NCI-H82 treated with DMSO at 0.1 percent for 48 hours (cell line): ENCODE results near the gene PRPF6.
"Not testable (repeated sequence)": the region's sequence is repeated elsewhere in the genome, so short reads cannot be mapped to it uniquely, and the experiment has no call there.

Source experiments
- DNase-seq: peaks from one replicate; lab custom pipeline; 2025; ENCODE audit not compliant: unreplicated experiment; lab: John Stamatoyannopoulos, UW

Gene PRPF6

GRCh38 chr20:63960654-63961621, 20.0 kb upstream of the PRPF6 start:
- DNase-seq = not testable (repeated sequence)

DNA sequence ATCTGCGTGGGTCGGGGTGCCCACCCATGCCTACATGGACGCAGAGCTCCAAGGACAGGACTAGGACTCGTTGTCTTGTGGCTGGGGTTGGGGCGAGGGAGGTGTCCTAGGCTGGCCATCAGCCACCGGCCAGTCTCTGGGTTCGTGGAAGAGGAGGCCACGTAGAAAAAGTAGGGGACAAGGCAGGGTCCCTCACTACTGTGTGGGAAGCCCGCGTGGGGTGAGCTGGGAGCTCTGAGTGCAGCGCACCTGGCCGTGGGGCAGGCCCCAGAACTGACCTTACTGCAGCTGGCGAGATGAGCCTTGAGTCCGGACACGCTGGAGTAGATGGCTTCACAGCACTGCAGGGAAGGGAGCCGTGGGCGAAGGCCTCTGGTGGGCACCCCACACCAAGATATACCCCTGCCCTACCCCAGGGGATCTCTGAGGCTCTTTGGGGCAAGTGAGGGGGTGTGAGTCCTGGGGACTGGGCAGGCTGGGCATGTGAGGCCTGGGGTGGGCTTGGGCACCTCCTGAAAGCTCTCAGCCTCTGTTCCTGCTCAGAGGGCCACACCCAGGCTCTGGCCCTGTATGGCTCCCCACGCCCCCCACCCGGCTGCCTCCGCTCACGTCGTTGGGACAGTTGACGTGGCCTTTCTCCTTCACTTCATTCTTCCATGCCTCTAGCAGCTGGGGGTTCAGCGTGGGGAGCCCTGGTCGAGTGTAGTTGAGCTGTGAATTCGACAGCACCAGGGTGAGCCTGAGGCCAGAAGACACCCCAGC, 19.1 kb upstream of the PRPF6 start:
- no peak for DNase-seq

DNA sequence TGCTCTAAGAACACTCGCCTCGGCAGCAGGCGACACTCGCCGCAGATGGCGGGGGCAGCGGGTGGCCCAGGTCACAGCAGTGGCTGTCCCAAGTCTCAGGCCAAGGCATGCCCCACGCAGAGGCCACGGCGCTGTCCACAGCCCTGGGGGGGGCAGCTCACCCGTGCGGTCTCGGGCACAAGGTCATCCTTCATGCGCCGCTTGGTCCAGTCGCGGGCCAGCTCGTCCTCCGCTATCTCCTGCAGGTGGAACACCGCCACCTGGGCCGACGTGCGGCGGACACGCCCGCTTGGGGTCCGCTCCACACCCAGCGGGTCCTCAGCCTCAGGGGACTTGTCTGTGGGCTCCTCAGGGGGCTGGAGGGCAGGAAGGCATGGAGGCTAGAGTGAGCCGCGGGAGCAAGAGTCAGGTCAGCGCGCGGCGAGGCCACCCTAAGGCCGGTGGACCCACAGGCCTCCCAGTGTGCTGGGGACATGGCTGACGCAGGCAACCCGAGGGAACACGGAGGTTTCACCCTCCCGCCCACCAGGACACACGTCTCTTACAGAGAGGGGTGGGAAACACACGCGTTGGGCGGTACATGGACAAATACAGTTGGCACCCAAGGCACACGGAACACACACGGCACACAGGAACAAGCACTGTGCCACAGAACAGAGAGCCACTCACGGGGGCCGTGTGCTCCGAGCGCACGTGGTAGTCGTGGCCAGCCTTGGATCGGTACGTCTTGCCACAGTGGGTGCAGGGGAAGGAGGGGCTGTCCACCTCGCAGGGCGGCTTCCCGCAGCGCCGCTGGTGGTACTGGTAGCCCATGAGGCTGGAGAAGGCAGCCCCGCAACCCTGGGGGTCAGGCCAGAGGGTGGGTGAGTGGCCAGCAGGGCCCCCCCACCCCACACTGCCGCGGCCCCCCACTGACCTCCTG, 18.2 kb upstream of the PRPF6 start:
- DNase-seq = no peak

DNA sequence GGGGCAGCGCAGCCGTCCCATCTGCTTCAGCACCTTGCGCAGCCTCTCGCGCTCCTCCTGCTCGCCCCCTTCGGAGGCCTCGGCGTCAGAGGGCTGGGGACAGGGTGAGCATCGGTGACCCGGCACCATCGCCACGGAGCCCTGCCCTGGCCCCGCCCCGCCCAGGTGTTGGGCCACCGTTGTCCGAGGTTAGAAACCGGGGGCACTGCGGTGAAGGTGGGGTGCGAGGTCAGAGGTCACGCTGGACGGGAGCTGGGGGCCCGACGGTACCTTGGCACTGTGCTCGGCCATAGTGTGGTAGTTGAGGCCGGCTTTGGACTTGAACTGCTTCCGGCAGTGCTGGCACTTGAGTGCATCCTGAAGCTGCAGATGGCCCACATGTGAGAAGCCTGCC, 17.6 kb upstream of the PRPF6 start:
- no peak for DNase-seq

- DNase-seq = no peak
Observed at GRCh38 chr20:63963784-63964301, 17.1 kb upstream of the PRPF6 start.

DNA sequence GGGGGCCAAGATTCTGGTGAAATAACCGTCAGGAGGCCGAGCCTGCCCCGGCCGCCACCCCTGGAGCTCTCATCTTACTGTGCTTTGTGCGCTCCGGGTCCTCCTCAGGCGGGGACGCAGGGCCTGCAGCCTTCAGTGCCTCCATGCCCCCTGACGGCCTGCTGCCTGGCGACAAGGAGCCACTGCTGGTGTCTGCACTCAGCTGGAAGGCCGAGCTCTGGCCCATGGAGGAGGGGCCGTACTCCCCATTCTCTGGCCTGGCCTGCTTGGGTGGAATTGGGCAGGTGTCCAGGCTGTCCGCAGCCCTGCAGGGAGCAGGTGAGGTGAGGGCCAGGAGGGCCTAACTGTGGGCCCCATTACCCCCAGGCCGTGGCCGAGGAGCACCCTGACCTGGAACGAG, 16.5 kb upstream of the PRPF6 start:
- no peak for DNase-seq

DNA sequence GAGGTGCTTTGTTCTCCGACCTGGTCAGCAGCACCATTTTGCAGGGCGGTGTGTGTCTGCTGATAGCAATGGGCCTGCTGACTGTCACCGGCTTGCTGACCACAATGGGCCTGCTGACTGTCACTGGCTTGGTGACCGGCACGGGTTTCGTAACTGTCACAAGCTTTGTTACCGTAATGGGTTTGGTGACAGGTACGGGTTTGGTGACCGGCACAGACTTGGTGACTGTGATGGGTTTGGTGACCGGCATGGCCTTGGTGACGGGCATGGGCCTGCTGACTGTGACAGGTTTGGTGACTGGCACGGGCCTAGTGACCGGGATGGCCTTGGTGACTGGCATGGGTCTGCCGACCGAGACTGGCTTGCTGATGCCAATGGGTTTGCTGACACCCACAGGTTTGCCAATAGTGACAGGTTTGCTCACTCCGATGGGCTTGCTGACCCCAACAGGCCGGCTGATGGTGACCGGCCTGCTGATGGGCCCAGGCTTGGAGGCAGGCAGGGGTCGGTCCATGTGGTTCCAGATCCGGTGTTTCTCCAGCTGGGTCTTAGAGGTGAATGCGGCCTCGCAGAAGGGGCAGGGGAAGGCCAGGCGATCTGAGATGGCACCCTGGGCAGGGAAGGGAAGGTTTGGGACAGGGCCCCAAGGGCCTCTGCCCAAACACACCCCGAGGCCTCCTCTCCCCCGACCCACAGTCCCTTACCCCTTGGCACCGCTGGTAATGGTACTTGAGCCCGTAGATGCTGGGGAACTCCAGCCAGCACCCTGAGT, 14.6 kb upstream of the PRPF6 start:
- no peak for DNase-seq

GRCh38 chr20:63966944-63967322, 14.0 kb upstream of the PRPF6 start:
- no peak for DNase-seq

DNA sequence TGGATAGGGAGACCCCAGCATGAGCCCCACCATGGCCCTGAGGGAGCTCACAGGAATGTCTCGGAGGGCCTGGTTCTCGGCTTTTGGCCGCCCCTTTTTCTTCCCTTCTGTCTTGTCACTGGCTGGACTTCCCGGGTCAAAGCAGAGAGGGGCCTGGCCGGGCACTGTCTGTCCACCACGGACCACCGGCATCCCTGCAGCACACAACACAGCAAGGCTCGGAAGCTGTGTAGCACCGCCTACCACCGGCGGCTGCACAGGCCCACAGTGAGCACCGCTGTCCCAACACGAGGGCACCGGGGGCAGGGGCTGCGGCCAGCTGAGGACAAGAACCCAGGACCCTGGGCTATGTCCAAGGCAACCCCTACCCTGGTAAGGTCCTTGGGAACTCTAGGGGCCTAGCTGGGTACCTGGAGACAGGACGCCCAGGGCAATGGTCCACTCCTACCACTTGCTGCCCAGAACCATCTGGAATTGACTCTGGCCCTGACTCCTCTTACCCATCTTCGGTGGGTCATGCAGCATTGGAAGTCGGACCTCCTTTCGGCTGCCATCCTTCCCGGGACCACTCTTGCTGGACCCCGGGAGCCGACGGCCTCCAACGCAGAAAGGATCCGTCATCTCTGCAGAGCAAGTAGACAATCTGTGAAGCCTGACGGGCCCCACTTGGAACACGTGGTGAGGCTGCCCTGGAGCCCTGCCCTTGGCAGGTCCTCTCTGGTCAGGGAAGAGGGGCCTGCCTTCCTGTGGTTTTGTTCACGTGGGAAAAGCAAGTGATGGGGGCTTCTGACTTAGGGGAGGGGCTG, 13.4 kb upstream of the PRPF6 start:
- no peak for DNase-seq

DNA sequence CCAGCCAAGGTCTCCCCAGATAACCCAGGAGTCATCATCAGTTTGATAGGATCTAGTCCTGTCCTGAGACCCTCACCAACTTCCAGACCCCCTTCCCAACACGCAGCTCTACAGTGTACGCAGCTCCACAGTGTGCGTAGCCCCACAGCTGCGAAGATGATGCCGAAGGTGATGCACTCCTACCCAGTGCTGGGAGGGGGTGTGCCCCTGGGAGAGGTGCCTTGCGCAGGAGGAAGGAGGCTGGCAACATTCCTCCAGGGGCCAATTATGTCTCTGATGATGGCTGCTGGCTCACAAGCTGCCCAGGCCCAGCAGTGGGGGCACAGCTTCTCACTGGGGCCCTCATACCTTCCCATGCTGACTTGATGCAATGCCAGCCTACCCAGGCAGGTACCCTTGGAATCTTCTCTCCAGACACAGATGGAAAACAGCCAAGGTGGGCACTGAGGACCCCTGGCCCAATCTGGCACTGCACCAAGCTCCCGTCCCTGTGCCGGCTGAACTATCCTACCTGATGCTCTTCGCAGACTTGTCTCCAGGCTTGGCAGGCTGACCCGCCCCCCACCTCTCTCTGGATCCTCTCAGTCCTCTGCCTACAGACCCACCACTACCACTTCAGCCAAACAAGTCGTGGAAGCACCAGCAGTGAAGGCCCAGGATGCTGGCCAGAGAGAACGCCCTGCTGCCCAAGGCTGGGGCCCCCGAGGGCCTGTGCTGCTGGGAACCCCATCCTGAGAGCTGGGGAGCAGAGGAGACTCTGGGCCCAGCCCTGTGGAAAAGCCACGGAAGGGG, 12.6 kb upstream of the PRPF6 start:
- DNase-seq = no peak

- DNase-seq = no peak
Observed at GRCh38 chr20:63968928-63969760, 11.8 kb upstream of the PRPF6 start.

DNA sequence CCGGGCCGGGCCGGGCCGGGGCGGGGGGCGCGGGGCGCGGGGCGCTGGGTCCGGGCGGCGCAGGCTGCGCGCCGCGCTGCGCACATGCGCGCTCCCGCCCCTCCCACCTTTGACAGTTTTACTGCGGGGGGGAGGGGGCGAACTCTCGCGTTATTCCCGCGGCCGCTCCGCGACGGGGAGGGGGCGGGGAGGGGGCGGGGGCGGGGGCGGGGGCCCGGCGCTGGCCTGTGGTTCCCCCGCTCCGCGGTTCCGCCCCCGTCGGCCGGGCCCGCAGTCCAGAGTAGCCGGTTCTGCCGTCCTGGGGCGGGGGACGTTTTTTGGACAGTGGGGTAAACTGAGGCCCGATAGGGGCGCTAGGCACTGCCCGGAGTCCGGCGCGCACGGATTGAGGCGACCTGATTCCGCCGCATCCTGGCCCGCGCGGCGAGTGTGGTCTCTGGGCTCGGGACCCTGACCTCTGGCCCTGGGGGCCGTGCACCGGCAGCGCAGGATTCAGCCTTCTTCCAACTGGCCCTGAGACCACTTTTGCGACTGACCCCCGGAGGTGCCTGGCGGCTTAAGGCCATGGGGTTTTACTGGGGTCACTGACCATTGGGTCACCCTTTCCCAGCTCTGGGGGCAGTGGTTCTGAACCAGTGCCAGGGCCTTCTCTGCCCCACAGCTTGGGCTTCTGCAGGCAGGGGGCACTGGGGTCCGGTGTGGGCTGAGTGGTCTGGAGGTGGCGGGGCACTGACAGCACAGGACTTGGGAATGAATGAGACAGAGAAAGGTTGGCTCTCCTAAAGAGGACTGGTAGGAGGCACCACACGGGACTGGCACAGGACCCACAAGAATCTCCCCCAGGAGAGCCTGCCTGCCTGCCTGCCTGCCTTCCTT, 10.9 kb upstream of the PRPF6 start, which contains the start of gene ZNF512B:
TSS of gene ZNF512B (minus strand) at position 93 of the 876 bp plus-strand sequence. CDS start 1,980 bp downstream, outside the sequence.
- peak; percentile 37 for DNase-seq

GRCh38 chr20:63970714-63971431, 10.1 kb upstream of the PRPF6 start:
- no peak for DNase-seq

GRCh38 chr20:63971960-63972311, 9.0 kb upstream of the PRPF6 start:
- DNase-seq = not testable (repeated sequence)

- DNase-seq = no peak
Observed at GRCh38 chr20:63972312-63973159, 8.4 kb upstream of the PRPF6 start.
